Naive thymus-derived CD8-positive, alpha-beta T cell (primary cell): Measurements from ENCODE around the gene RHOH. TPM values are rescaled to one million over a fixed set of nuclear protein-coding genes. Genes with fewer than 3 reads are reported as not detected.
A peak's percentile ranks its signal among the peaks of the same experiment; 100 is the strongest.

Experiments used
- ATAC-seq, 2 donors: fragments of 150-1000 bp; cut with Tn5 transposase in 1 of 2; sonication (Bioruptor Pico), chemical (Tn5 transposase) in 1 of 2; 1 replicate in 1 of 2; 2 replicates in 1 of 2; pipeline ENCODE4 v1.10.0; 2021; ENCODE audit warnings: mild to moderate bottlenecking in 2 of 2, moderate library complexity in 2 of 2
- POLR2A ChIA-PET: fragments of 350-600 bp; sonication (Branson Sonifier 250); formaldehyde crosslinking; loops from one replicate; lab custom pipeline; 2021; ENCODE audit warnings: antibody characterized with exemption; lab: Charles Lee
- DNase-seq, 10 donors: peaks; one replicate each; pipeline versions ENCODE4 v3.0.0 to v3.0.0-alpha.2; 2020 to 2022
- H3K27ac Mint-ChIP-seq, 10 donors: one replicate each; pipeline ENCODE4 v1.8.0; 2020 to 2022; ENCODE audit warnings: mild to moderate bottlenecking in 10 of 10, mixed read lengths in 10 of 10, moderate library complexity in 4 of 10, inconsistent platforms in 1 of 10
- H3K27me3 Mint-ChIP-seq, 5 donors: one replicate each; pipeline ENCODE4 v1.8.0; 2021 to 2022; ENCODE audit warnings: mixed read lengths in 5 of 5
- H3K36me3 Mint-ChIP-seq, 3 donors: one replicate each; pipeline ENCODE4 v1.8.0; 2020 to 2022; ENCODE audit warnings: mixed read lengths in 3 of 3, mild to moderate bottlenecking in 2 of 3, inconsistent platforms in 1 of 3
- H3K4me1 Mint-ChIP-seq, 4 donors: one replicate each; pipeline ENCODE4 v1.8.0; 2021 to 2022; ENCODE audit warnings: mixed read lengths in 4 of 4
- H3K4me3 Mint-ChIP-seq, 10 donors: one replicate each; pipeline ENCODE4 v1.8.0; 2020 to 2022; ENCODE audit warnings: mild to moderate bottlenecking in 10 of 10, mixed read lengths in 10 of 10, moderate library complexity in 6 of 10, inconsistent platforms in 1 of 10
- H3K9me3 Mint-ChIP-seq, 9 donors: one replicate each; pipeline ENCODE4 v1.8.0; 2020 to 2022; ENCODE audit warnings: mixed read lengths in 9 of 9, mild to moderate bottlenecking in 3 of 9, inconsistent platforms in 1 of 9, moderate library complexity in 1 of 9
- polyA plus RNA-seq, 3 donors: library from polyadenylated mRNA; unstranded; fragments of 300-500 nt; fragmentation: Illumina TruSeq; gene quantifications; one replicate each; pipeline ENCODE4 v1.2.3, GENCODE V29; 2021
- total RNA-seq, 8 experiments: library from RNA in 2 of 8; stranded (reverse) in 2 of 8; gene quantifications; one replicate each; pipeline ENCODE4 v1.2.3 and lab custom pipeline; 2021 to 2026

The RHOH gene
- total and polyA plus RNA-seq, 5 experiments from 2014 or later, result 233 to 416 (median 328) TPM

GRCh38 chr4:40241026-40241425, 44.2 kb downstream of the RHOH start:
- peaks cover 44 to 96% (median 93%) of the 10 kb centered on the region in 4 donors for H3K4me1 Mint-ChIP-seq
- peak overlapping the region; percentile 60 to 91 (median 80) for H3K4me3 Mint-ChIP-seq
- POLR2A ChIA-PET, result interaction anchor here (0.7 to 5.1 kb wide), 9 partner anchors 11 to 68 kb away, joined by 3 to 79 read pairs (median 11); partner anchors contain the start of gene RHOH
- H3K27ac Mint-ChIP-seq, result peak overlapping the region; percentile 94 to 98 (median 96)
- ATAC-seq (no peak), DNase-seq (no peak)
- peaks cover 16 to 84% (median 43%) of the 10 kb centered on the region in 3 donors for H3K36me3 Mint-ChIP-seq
- no peaks in the 10 kb centered on the region for H3K9me3 Mint-ChIP-seq
- H3K27me3 Mint-ChIP-seq, result no peaks in the 10 kb centered on the region

GRCh38 chr4:40241941-40242340, 45.1 kb downstream of the RHOH start:
- H3K27ac Mint-ChIP-seq, result peak overlapping the region; percentile 94 to 98 (median 96)
- POLR2A ChIA-PET, result interaction anchor here (0.6 to 5.1 kb wide), 19 partner anchors 9 to 184 kb away, joined by 3 to 79 read pairs (median 4); partner anchors contain the start of gene RHOH
- peak in 3 of 10 donors; percentile 43 to 63 (median 62) for DNase-seq
- no peaks in the 10 kb centered on the region for H3K27me3 Mint-ChIP-seq
- H3K36me3 Mint-ChIP-seq, result peaks cover 16 to 80% (median 41%) of the 10 kb centered on the region in 3 donors
- no peaks in the 10 kb centered on the region for H3K9me3 Mint-ChIP-seq
- peak overlapping the region; percentile 60 to 91 (median 80) for H3K4me3 Mint-ChIP-seq
- peaks cover 53 to 96% (median 93%) of the 10 kb centered on the region in 4 donors for H3K4me1 Mint-ChIP-seq
- ATAC-seq, result peak; percentile 13 to 21

DNA sequence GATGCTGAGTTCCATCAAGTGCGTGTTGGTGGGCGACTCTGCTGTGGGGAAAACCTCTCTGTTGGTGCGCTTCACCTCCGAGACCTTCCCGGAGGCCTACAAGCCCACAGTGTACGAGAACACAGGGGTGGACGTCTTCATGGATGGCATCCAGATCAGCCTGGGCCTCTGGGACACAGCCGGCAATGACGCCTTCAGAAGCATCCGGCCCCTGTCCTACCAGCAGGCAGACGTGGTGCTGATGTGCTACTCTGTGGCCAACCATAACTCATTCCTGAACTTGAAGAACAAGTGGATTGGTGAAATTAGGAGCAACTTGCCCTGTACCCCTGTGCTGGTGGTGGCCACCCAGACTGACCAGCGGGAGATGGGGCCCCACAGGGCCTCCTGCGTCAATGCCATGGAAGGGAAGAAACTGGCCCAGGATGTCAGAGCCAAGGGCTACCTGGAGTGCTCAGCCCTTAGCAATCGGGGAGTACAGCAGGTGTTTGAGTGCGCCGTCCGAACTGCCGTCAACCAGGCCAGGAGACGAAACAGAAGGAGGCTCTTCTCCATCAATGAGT, 46.6 kb downstream of the RHOH start:
- ATAC-seq (no peak), DNase-seq (peak in 1 of 10 donors; percentile 53)
- H3K36me3 Mint-ChIP-seq, result peaks cover 16 to 73% (median 40%) of the 10 kb centered on the region in 3 donors
- H3K4me1 Mint-ChIP-seq, result peaks cover 52 to 90% (median 88%) of the 10 kb centered on the region in 4 donors
- no peaks in the 10 kb centered on the region for H3K9me3 Mint-ChIP-seq
- POLR2A ChIA-PET, result interaction anchor here (0.6 to 5.1 kb wide), 19 partner anchors 10 to 65 kb away, joined by 3 to 79 read pairs (median 5); partner anchors contain the start of gene RHOH
- H3K4me3 Mint-ChIP-seq, result peak overlapping the region; percentile 60 to 91 (median 80)
- no peaks in the 10 kb centered on the region for H3K27me3 Mint-ChIP-seq
- H3K27ac Mint-ChIP-seq, result peak overlapping the region; percentile 94 to 98 (median 96)

DNA sequence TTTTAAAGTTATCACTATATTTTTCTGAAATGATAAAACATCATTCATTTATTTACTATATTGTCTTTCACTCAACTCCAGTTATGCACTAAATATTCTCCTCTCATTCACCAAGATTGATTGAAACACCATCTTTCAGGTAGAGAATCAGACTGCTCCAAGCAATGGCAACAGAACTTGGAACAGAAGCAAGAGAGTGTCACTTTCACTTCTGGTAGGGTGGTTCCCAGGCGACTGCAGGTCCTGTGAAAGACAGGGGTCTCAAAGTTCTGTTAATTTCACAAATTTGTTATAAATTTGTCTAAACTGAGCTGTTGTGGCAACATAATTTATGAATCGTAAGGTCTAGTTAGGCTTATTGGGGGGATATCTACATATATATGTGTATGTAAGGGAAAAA, 47.8 kb downstream of the RHOH start:
- Mint-ChIP-seq H3K4me1 (peaks cover 55 to 91% (median 89%) of the 10 kb centered on the region in 4 donors), H3K27ac (peak overlapping the region; percentile 94 to 98 (median 96)), H3K27me3 (no peaks in the 10 kb centered on the region), H3K36me3 (peaks cover 16 to 63% (median 32%) of the 10 kb centered on the region in 3 donors), H3K9me3 (no peaks in the 10 kb centered on the region), H3K4me3 (peak overlapping the region; percentile 43 to 85 (median 79))
- ATAC-seq (no peak), DNase-seq (no peak)
- POLR2A ChIA-PET, result interaction anchor here (0.6 to 5.8 kb wide), 19 partner anchors 10 to 75 kb away, joined by 3 to 66 read pairs (median 5); partner anchors contain the start of gene RHOH

- H3K27ac Mint-ChIP-seq, result peak overlapping the region; percentile 94 to 98 (median 96)
- peak overlapping the region; percentile 54 to 85 (median 79) for H3K4me3 Mint-ChIP-seq
- H3K27me3 Mint-ChIP-seq, result no peaks in the 10 kb centered on the region
- POLR2A ChIA-PET, result interaction anchor here (0.6 to 5.8 kb wide), 23 partner anchors 10 to 265 kb away, joined by 3 to 66 read pairs (median 5); partner anchors contain the start of gene RHOH
- ATAC-seq (peak in 1 of 2 donors; percentile 0), DNase-seq (no peak)
- peaks cover 54 to 92% (median 88%) of the 10 kb centered on the region in 4 donors for H3K4me1 Mint-ChIP-seq
- H3K36me3 Mint-ChIP-seq, result peaks cover 16 to 54% (median 32%) of the 10 kb centered on the region in 3 donors
- H3K9me3 Mint-ChIP-seq, result no peaks in the 10 kb centered on the region
Measured at GRCh38 chr4:40245550-40245949, 48.7 kb downstream of the RHOH start.

GRCh38 chr4:40246011-40246900, 49.4 kb downstream of the RHOH start:
- peaks cover 0 to under 1% (median 0%) of the 10 kb centered on the region in 9 donors for H3K9me3 Mint-ChIP-seq
- peaks cover 16 to 54% (median 31%) of the 10 kb centered on the region in 3 donors for H3K36me3 Mint-ChIP-seq
- peak overlapping the region; percentile 54 to 85 (median 79) for H3K4me3 Mint-ChIP-seq
- DNase-seq, result no peak
- peaks cover 56 to 95% (median 87%) of the 10 kb centered on the region in 4 donors for H3K4me1 Mint-ChIP-seq
- ATAC-seq, result peak; percentile 2 to 3
- no peaks in the 10 kb centered on the region for H3K27me3 Mint-ChIP-seq
- POLR2A ChIA-PET, result interaction anchor here (0.6 to 5.8 kb wide), 16 partner anchors 10 to 266 kb away, joined by 3 to 66 read pairs (median 6); partner anchors contain the start of gene RHOH
- H3K27ac Mint-ChIP-seq, result peak overlapping the region; percentile 94 to 98 (median 96)

DNA sequence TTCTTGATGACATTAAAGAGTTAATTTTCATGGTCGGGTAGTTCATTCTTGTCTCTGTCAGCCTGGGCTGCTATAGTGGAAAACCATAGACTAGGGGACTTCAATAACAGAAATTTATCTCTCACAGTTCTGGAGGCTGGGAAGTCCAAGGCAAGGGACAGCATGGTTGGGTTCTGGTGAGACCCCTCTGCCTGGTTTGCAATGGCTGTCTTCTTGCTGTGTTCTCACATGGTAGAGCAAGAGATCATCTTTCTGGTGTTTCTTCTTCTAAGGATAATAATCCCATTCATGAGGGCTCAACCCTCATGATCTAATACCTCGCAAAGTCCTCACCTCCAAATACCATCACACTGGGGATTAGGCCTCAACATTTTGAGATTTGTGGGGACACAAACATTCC, 50.1 kb downstream of the RHOH start:
- H3K27ac Mint-ChIP-seq, result peak overlapping the region; percentile 94 to 98 (median 96)
- peak overlapping the region in 9 of 10 donors; percentile 36 to 84 (median 76) for H3K4me3 Mint-ChIP-seq
- H3K36me3 Mint-ChIP-seq, result peaks cover 16 to 50% (median 26%) of the 10 kb centered on the region in 3 donors
- ATAC-seq, result peak; percentile 6 to 11
- H3K9me3 Mint-ChIP-seq, result peaks cover 0 to 5% (median 0%) of the 10 kb centered on the region in 9 donors
- POLR2A ChIA-PET, result interaction anchor here (1.0 to 5.8 kb wide), 26 partner anchors 8 to 192 kb away, joined by 3 to 66 read pairs (median 6); partner anchors contain the start of gene RHOH
- no peak for DNase-seq
- H3K27me3 Mint-ChIP-seq, result no peaks in the 10 kb centered on the region
- H3K4me1 Mint-ChIP-seq, result peaks cover 56 to 94% (median 86%) of the 10 kb centered on the region in 4 donors

GRCh38 chr4:40247350-40247749, 50.5 kb downstream of the RHOH start:
- Mint-ChIP-seq H3K36me3 (peaks cover 16 to 45% (median 24%) of the 10 kb centered on the region in 3 donors), H3K27me3 (no peaks in the 10 kb centered on the region), H3K4me3 (peak overlapping the region in 9 of 10 donors; percentile 49 to 84 (median 76)), H3K4me1 (peaks cover 53 to 90% (median 82%) of the 10 kb centered on the region in 4 donors), H3K27ac (peak overlapping the region; percentile 94 to 98 (median 96)), H3K9me3 (peaks cover 0 to 5% (median 0%) of the 10 kb centered on the region in 9 donors)
- peak; percentile 69 to 86 for ATAC-seq
- POLR2A ChIA-PET, result interaction anchor here (0.5 to 5.8 kb wide), 33 partner anchors 9 to 193 kb away, joined by 3 to 66 read pairs (median 6); partner anchors contain the start of genes N4BP2 and RHOH
- peak in 9 of 10 donors; percentile 52 to 86 (median 70) for DNase-seq

DNA sequence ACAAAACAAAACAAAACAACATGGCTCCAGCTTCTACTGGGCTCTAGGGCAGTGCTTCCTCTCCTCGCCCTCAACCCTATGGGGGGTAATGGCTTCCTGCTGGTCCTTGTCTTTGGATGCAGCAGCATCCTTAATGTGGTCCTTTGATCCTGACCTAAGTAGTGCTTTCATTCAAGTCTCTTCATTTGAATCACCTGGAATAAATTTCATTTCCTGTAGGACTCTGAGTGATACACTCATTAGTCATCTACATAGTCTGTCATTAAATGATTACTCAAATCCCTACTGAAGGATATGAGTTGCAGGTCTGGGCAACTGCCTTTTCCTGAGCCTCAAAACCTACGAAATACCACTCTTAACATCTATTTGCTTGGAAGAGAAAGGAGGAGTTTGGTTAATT, 54.5 kb downstream of the RHOH start:
- no peak for ATAC-seq

GRCh38 chr4:40253906-40254305, 57.1 kb downstream of the RHOH start:
- POLR2A ChIA-PET, result interaction anchor here (0.6 to 4.8 kb wide), 12 partner anchors 11 to 58 kb away, joined by 3 to 21 read pairs (median 6); partner anchors contain the start of gene RHOH
- ATAC-seq, result peak in 1 of 2 donors; percentile 7
- Mint-ChIP-seq H3K4me3 (peak overlapping the region; percentile 19 to 78 (median 58)), H3K4me1 (peaks cover 43 to 84% (median 80%) of the 10 kb centered on the region in 4 donors), H3K36me3 (no peaks in the 10 kb centered on the region), H3K27me3 (no peaks in the 10 kb centered on the region), H3K9me3 (peaks cover 0 to 5% (median 0%) of the 10 kb centered on the region in 9 donors), H3K27ac (peak overlapping the region; percentile 84 to 97 (median 94))
- DNase-seq, result no peak

More for the DNA sequence above, 54.5 kb downstream of the RHOH start:
- H3K9me3 Mint-ChIP-seq, result peaks cover 0 to 5% (median 0%) of the 10 kb centered on the region in 9 donors
- H3K4me1 Mint-ChIP-seq, result peaks cover 48 to 81% (median 77%) of the 10 kb centered on the region in 4 donors
- no peaks in the 10 kb centered on the region for H3K27me3 Mint-ChIP-seq
- H3K4me3 Mint-ChIP-seq, result peak overlapping the region in 6 of 10 donors; percentile 18 to 72 (median 34)
- no peak for DNase-seq
- POLR2A ChIA-PET, result interaction anchor here (0.7 to 4.8 kb wide), 13 partner anchors 9 to 66 kb away, joined by 3 to 21 read pairs (median 5); partner anchors contain the start of gene RHOH
- peaks cover 0 to 10% (median 0%) of the 10 kb centered on the region in 3 donors for H3K36me3 Mint-ChIP-seq
- H3K27ac Mint-ChIP-seq, result peak overlapping the region; percentile 0 to 91 (median 76)
